Heart right ventricle (tissue), 16 donors: ENCODE measurements around the gene POLR2C. TPM values are rescaled to one million over a fixed set of nuclear protein-coding genes. Genes with fewer than 3 reads are reported as not detected.

Source experiments
- ATAC-seq, 8 donors: fragments of 200-7000 bp; cut with Tn5 transposase; one replicate each; pipeline ENCODE4 v1.9.1; 2020; ENCODE audit warnings: mild to moderate bottlenecking in 8 of 8, moderate library complexity in 8 of 8, moderate number of reproducible peaks in 1 of 8
- DNase-seq, 2 donors: peaks; one replicate each; pipeline ENCODE4 v3.0.0-alpha.2; 2020
- H3K27ac ChIP-seq, 10 donors: fragments of 200-600 bp; sonication (generic) in 2 of 10; one replicate each; pipeline versions ENCODE4 v1.5.0 to v1.8.0; 2020 to 2022; ENCODE audit warnings: mild to moderate bottlenecking in 3 of 10
- H3K27me3 ChIP-seq, 7 donors: fragments of 200-600 bp; one replicate each; pipeline ENCODE4 v1.8.0; 2021 to 2022; ENCODE audit warnings: mild to moderate bottlenecking in 2 of 7
- H3K36me3 ChIP-seq, 9 donors: fragments of 200-600 bp; sonication (generic) in 1 of 9; one replicate each; pipeline versions ENCODE4 v1.5.0 to v1.8.0; 2020 to 2022; ENCODE audit warnings: mild to moderate bottlenecking in 2 of 9
- H3K4me1 ChIP-seq, 9 donors: fragments of 200-600 bp; sonication (generic) in 1 of 9; one replicate each; pipeline versions ENCODE4 v1.5.0 to v1.8.0; 2020 to 2022; ENCODE audit warnings: mild to moderate bottlenecking in 4 of 9
- H3K4me3 ChIP-seq, 10 donors: fragments of 200-600 bp; sonication (generic) in 2 of 10; one replicate each; pipeline versions ENCODE4 v1.5.0 to v1.8.0; 2020 to 2022; ENCODE audit warnings: mild to moderate bottlenecking in 7 of 10, moderate library complexity in 2 of 10
- H3K9me3 ChIP-seq, 11 donors: fragments of 200-600 bp in 10 of 11; sonication (generic) in 2 of 11; one replicate each; pipeline versions ENCODE4 v1.5.0 to v1.8.0; 2013 to 2022; ENCODE audit warnings: mild to moderate bottlenecking in 2 of 11, control low read depth in 1 of 11, moderate library complexity in 1 of 11
- WGBS, 2 donors: extraction: QIAGEN DNeasy Blood & Tissue Kit; methylation state at CpG; one replicate each; pipeline ENCODE4 v1.1.7; 2013; ENCODE audit warnings: inconsistent platforms in 1 of 2; 5-methylcytosine and 5-hydroxymethylcytosine counted together
- intact Hi-C, 10 donors: fragments of 100-400 bp; cut with DNase I; formaldehyde crosslinking; loops; one replicate each; pipeline versions ENCODE4 v1.11.1 to v1.14.2; 2022
- polyA plus RNA-seq, 2 donors: library from polyadenylated mRNA; stranded (reverse); fragments of 200-250 nt; gene quantifications; one replicate each; pipeline ENCODE4 v1.2.3, GENCODE V29; 2013
- total RNA-seq, 10 donors: library from RNA; stranded (reverse); fragmentation: NEBNext Ultra II Directional in 3 of 10; extraction: Animal tissue kit (Norgen Biotek cat#: 25700) in 3 of 10; gene quantifications; one replicate each; pipeline versions ENCODE4 v1.2.1 to v1.2.4, GENCODE V29; 2021 to 2023
- TF ChIP-seq, protein P1 (sequence below), 9 donors: fragments of 200-600 bp; sonication (generic) in 2 of 9; IDR thresholded peaks; one replicate each; pipeline versions ENCODE4 v1.5.0 to v1.8.0; 2021 to 2022; ENCODE audit warnings: antibody characterized with exemption in 9 of 9, mild to moderate bottlenecking in 5 of 9, moderate library complexity in 1 of 9
- donor health status: Arrhythmogenic right ventricular cardiomyopathy.
- donor health status: ischemic (EF 13 %, LVEDD 7.1; RV severe dilation, severe dysfunction).
- donor health status: healthy with polysubstance abuse.
- donor health status: DM: no; HTN: yes; CAD: no.
- donor health status: DM: no; HTN: no; CAD: no.
- donor health status: ischemic (EF 25% LVEDD 6.9; RV normal size, moderate dysfunction).
- donor health status: ischemic (EF 25% LVEDD 5.7; RV mildly dilated, moderate dysfunction).
- donor health status: healthy.
- donor health status: DM: yes; HTN: yes; CAD: no.
- donor health status: Ischemic cardiomyopathy.
- donor health status: ischemic (EF 35%, LVEDD 5.7; RV mildly dilated, moderate dysfunction).
- donor health status: nonischemic (EF 11% LVEDD 7.7; RV severe dilation, severe dysfunction).
- donor health status: DM: yes; HTN: yes; CAD: no.
- donor health status: PGD.
- donor health status: ischemic (EF 29% LVEDD 5.4; RV normal size, mild dysfunction).
- donor health status: nonischemic (EF 23%, LVEDD 6.1; RV moderate dilation, normal function).

POLR2C gene
- total and polyA plus RNA-seq, 12 donors: 17.9 to 56.7 (median 46.1) TPM

GRCh38 chr16:57519796-57520360 lies 57.4 kb downstream of the POLR2C start:
- WGBS, 2 donors: 34 to 37% methylated on average over 10 of the region's 10 CpGs
- no peak overlapping the region for H3K27ac ChIP-seq
- ATAC-seq (peak; percentile 65 to 89 (median 80)), DNase-seq (peak; percentile 79 to 85)
- H3K4me1 ChIP-seq: peaks cover 0 to 19% (median 5%) of the 10 kb centered on the region in 9 donors
- peaks cover 0 to 60% (median 9%) of the 10 kb centered on the region in 9 donors for H3K36me3 ChIP-seq
- H3K4me3 ChIP-seq: no peak overlapping the region
- H3K27me3 ChIP-seq: no peaks in the 10 kb centered on the region
- intact Hi-C loops: loop anchor here (1.0 to 10.0 kb wide), 15 partner anchors 43 to 220 kb away; partner anchors contain the start of gene POLR2C (in 3 of the 10)
- TF ChIP-seq, protein P1, sequence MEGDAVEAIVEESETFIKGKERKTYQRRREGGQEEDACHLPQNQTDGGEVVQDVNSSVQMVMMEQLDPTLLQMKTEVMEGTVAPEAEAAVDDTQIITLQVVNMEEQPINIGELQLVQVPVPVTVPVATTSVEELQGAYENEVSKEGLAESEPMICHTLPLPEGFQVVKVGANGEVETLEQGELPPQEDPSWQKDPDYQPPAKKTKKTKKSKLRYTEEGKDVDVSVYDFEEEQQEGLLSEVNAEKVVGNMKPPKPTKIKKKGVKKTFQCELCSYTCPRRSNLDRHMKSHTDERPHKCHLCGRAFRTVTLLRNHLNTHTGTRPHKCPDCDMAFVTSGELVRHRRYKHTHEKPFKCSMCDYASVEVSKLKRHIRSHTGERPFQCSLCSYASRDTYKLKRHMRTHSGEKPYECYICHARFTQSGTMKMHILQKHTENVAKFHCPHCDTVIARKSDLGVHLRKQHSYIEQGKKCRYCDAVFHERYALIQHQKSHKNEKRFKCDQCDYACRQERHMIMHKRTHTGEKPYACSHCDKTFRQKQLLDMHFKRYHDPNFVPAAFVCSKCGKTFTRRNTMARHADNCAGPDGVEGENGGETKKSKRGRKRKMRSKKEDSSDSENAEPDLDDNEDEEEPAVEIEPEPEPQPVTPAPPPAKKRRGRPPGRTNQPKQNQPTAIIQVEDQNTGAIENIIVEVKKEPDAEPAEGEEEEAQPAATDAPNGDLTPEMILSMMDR (IDR thresholded peaks at IDR 0.05): peak; percentile 93 to 99 (median 98)
- no peaks in the 10 kb centered on the region for H3K9me3 ChIP-seq

Other genes with a start within 250 kb of the POLR2C start
- 10 to 100 TPM; 39.9 to 53.9 (median 45.9) TPM for gene ARL2BP, start 217.4 kb upstream of the POLR2C start, total RNA-seq
- 10 to 100 TPM; 33.4 to 57.9 TPM for gene ARL2BP, start 217.4 kb upstream of the POLR2C start, polyA plus RNA-seq
- gene PLLP, start 178.0 kb upstream of the POLR2C start, total RNA-seq: 1 to 10 TPM; 1.7 to 4.0 (median 2.2) TPM
- 10 to 100 TPM in 1 of 2 donors, 1 to 10 TPM in 1; 7.0 to 10.6 TPM for gene PLLP, start 178.0 kb upstream of the POLR2C start, polyA plus RNA-seq
- under 1 TPM in 1 of 10 donors, not detected in 9; 0.60 TPM for gene CCL22, start 103.9 kb upstream of the POLR2C start, total RNA-seq
- gene CCL22, start 103.9 kb upstream of the POLR2C start, polyA plus RNA-seq: under 1 TPM in 1 of 2 donors, not detected in 1; 0.07 TPM
- gene CX3CL1, start 90.2 kb upstream of the POLR2C start, total RNA-seq: 10 to 100 TPM in 9 of 10 donors, 1 to 10 TPM in 1; 7.8 to 46.3 (median 14.5) TPM
- 10 to 100 TPM; 15.1 to 19.0 TPM for gene CX3CL1, start 90.2 kb upstream of the POLR2C start, polyA plus RNA-seq
- gene CCL17, start 57.9 kb upstream of the POLR2C start, total RNA-seq: 1 to 10 TPM in 1 of 10 donors, not detected in 9; 1.0 TPM
- gene CCL17, start 57.9 kb upstream of the POLR2C start, polyA plus RNA-seq: under 1 TPM in 1 of 2 donors, not detected in 1; 0.35 TPM
- gene CIAPIN1, start 15.3 kb upstream of the POLR2C start, total RNA-seq: 10 to 100 TPM; 49.6 to 75.1 (median 61.0) TPM
- gene CIAPIN1, start 15.3 kb upstream of the POLR2C start, polyA plus RNA-seq: 10 to 100 TPM; 20.1 to 63.0 TPM
- gene COQ9, start 15.2 kb upstream of the POLR2C start, total RNA-seq: 100 to 1,000 TPM; 135 to 230 (median 207) TPM
- 100 to 1,000 TPM; 162 to 475 TPM for gene COQ9, start 15.2 kb upstream of the POLR2C start, polyA plus RNA-seq
- 10 to 100 TPM in 2 of 10 donors, 1 to 10 TPM in 8; 3.6 to 10.7 (median 8.0) TPM for gene DOK4, start 23.8 kb downstream of the POLR2C start, total RNA-seq
- 1 to 10 TPM; 5.9 to 9.1 TPM for gene DOK4, start 23.8 kb downstream of the POLR2C start, polyA plus RNA-seq
- 10 to 100 TPM in 1 of 10 donors, 1 to 10 TPM in 9; 3.1 to 10.2 (median 5.1) TPM for gene CCDC102A, start 73.9 kb downstream of the POLR2C start, total RNA-seq
- 1 to 10 TPM; 3.7 to 5.9 TPM for gene CCDC102A, start 73.9 kb downstream of the POLR2C start, polyA plus RNA-seq
- gene ADGRG5, start 80.0 kb downstream of the POLR2C start, total RNA-seq: under 1 TPM in 5 of 10 donors, not detected in 5; 0.12 to 0.69 (median 0.61) TPM
- under 1 TPM in 1 of 2 donors, not detected in 1; 0.03 TPM for gene ADGRG5, start 80.0 kb downstream of the POLR2C start, polyA plus RNA-seq
- 10 to 100 TPM; 11.1 to 46.3 (median 18.5) TPM for gene ADGRG1, start 166.0 kb downstream of the POLR2C start, total RNA-seq
- gene ADGRG1, start 166.0 kb downstream of the POLR2C start, polyA plus RNA-seq: 10 to 100 TPM; 19.2 to 27.7 TPM
- 1 to 10 TPM in 2 of 10 donors, under 1 TPM in 6, not detected in 2; 0.29 to 2.4 (median 0.65) TPM for gene ADGRG3, start 205.6 kb downstream of the POLR2C start, total RNA-seq
- gene ADGRG3, start 205.6 kb downstream of the POLR2C start, polyA plus RNA-seq: under 1 TPM; 0.22 to 0.57 TPM
- gene DRC7, start 232.1 kb downstream of the POLR2C start, total RNA-seq: under 1 TPM in 1 of 10 donors, not detected in 9; 0.09 TPM
- not detected for gene DRC7, start 232.1 kb downstream of the POLR2C start, polyA plus RNA-seq